Left forelimb (tissue), 1 donor: Measurements from ENCODE around the gene UGT1A3.
"Not testable (repeated sequence)": the region's sequence is repeated elsewhere in the genome, so short reads cannot be mapped to it uniquely, and the experiment has no call there.

Source experiments
- DNase-seq: peaks from one replicate; pipeline ENCODE4 v3.0.0-alpha.2; 2018; ENCODE audit warnings: low spot score

UGT1A3 gene

DNA sequence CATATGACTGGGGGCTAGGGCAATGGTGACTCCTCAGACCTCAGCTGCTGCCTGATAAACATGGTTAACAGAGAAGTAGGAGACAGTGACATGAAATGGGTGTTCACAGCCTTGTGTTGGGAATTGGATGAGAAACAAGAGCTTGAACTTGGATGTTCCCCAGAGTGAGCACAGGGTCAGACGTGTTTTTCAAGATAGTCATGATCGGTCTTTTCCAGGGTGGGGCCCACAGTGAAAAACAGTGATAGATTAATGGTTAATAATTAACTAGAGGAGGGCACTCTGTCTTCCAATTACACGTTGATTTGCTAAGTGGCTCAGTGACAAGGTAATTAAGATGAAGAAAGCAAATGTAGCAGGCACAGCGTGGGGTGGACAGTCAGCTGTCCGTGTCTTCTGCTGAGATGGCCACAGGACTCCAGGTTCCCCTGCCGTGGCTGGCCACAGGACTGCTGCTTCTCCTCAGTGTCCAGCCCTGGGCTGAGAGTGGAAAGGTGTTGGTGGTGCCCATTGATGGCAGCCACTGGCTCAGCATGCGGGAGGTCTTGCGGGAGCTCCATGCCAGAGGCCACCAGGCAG, at the start of gene UGT1A3:
Gene UGT1A3, plus strand, starts transcription at position 320 of the 579 bp plus-strand sequence. Its CDS starts 85 bp downstream, at position 405.
- DNase-seq: no peak

DNA sequence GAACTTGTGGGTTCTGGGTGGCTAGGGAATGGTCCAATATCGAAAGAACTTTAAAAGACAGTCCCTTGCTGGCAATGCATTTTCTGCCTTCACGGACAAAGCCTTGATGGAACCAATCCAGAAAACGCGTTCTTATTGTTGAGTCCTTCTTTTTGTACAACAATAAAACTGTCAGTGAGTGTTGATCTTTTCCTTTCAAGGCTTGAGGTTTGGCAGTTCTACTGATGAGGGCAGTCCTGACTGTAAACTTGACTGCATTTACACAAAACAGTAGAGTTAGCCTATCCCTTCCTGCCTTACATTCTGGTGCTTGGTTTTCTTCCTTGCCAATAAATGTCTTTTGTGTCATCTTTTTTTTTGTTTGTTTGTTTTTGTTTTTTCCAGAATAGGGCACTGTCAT, 49.6 kb upstream of the UGT1A3 start:
- DNase-seq: no peak

DNA sequence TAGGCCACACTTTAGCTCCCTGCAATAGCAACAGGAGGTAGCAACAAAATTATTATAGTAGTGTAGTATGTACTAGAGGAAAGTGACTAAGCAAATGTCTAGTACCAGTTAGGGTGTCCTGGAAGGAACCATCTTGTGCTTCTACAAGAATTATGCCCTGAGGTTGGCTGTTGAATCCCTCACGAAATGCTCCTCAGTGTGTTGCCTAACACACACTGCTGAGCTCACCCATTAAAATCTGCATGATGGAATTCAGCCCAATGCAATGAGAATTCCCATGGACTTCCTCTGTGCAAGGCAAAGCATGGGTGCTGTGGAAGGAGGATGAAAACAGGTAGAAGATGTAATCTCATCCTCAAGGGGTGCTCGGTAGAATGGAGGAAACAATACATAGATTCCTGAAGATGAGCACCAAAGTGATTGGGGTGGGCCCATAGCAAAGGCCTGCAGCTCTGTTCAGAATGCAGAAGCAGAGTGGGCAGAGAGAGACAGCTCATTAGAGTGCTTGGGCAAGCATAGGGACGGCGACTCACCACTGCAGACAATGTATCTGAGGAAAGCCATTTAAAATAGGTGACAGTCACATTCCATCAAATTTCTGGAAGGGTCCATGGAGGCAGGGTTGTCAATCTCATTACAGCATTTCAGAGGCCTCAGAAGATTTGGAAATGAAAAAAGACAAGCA, 48.3 kb upstream of the UGT1A3 start:
- no peak for DNase-seq

DNA sequence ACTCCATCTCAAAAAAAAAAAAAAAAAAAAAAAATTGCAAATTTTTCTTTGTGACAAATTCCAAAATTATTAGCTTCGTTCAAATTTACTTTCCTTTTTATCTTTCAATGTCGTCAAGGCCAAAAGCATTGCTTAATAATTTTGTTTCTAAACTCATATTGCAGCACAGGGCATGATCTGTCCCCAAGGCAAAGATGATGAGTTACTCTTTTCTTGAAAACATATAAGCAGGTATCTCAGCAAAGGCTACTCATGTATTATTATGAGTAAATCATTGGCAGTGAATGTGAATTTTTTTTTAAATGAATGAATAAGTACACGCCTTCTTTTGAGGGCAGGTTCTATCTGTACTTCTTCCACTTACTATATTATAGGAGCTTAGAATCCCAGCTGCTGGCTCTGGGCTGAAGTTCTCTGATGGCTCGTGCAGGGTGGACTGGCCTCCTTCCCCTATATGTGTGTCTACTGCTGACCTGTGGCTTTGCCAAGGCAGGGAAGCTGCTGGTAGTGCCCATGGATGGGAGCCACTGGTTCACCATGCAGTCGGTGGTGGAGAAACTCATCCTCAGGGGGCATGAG, 47.2 kb upstream of the UGT1A3 start, which contains the start of gene UGT1A7:
Gene UGT1A7, plus strand, starts transcription at position 381 of the 579 bp plus-strand sequence. Its CDS starts 37 bp downstream, at position 418.
- DNase-seq: no peak

DNA sequence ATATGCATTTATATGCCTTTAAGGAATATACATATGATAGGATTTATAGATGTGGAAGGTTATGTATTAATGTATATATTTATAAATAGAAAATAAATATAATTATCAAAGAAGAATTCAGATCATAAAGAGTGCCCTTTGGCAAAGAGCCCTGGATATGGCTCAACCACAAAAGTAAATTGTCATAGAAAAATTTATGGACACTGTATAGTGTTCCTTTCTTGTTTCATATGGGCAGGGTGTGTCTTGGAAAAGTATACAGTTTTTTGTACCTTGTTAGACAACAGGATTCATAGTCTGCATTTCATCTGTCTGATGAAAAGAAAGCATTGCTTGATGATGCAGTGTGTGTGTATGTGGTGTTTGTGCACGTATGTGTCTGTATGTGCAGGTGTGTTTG, 44.2 kb upstream of the UGT1A3 start:
- no peak for DNase-seq

DNA sequence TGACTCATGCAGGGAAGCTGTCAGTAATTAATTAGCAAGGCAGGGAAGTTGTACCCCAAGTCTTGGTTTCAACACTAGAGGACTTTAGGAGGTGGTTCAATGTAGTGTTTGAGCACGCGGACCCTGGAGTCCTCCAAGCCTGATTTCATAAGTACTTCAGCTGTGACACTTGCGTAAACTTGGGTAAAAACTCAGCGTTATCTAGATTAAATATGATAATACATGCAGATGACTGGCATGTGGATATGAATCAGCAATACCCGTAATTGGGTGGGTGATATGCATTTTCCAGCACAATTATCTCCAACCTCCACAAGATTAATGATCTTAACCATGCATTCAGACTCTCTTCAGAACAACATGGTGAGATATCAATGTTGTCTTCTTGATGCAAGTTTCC, 41.9 kb upstream of the UGT1A3 start:
- no peak for DNase-seq

DNA sequence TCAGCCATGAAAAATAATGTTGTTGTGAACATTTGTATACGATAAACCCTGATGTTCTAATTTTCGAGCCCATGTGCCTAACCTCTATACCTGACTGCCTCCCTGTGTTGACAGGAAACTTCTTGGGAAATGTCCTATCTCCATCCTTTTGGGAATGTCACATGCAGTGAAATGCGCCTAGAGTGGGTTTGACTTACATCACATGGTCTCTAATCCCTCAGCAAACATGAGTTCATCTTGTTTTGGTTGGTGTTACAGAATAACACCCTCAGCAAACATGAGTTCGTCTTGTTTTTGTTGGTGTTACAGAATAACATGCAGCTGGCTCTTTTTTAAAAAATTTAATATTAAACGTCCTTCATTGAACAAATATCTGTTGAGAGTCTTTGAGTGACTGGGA, 40.5 kb upstream of the UGT1A3 start:
- DNase-seq: no peak

DNA sequence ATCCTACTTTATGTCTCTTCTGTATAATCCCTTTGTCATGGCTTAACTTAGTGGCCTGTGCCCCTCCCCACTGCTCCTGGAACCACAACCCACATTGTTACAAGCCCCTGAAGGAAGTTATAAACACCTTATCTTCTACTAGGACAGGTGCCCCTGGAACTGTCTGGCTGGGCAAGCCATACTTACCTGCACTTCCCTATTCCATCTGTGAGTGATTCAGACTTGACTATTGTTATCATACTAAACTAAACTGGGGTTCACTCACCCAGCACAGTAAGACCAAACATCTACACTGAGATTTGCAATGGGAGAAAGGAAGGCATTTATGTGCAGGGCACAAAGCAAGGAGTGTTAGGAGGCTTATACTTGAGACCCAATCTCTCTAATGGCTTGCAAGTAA, 39.8 kb upstream of the UGT1A3 start:
- no peak for DNase-seq

DNA sequence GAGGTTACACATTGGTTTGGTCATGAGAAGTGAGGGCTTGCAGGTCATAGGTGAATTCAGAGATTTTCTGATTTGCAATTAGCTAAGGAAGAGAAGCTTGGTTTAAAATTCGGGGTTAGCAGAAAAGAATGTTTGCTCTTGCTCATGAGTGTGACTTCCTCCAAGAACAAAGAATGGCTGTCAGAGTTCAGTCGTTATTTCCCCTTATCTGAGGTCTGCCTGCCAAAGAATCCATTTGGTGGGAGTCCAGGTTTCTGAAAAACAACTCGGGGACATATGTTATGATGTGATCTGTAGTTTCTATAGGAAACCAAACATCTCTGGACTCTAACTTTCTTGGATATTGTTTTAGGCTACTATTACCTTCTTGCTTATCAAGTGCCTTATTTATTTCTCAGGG, 39.3 kb upstream of the UGT1A3 start:
- no peak for DNase-seq

DNA sequence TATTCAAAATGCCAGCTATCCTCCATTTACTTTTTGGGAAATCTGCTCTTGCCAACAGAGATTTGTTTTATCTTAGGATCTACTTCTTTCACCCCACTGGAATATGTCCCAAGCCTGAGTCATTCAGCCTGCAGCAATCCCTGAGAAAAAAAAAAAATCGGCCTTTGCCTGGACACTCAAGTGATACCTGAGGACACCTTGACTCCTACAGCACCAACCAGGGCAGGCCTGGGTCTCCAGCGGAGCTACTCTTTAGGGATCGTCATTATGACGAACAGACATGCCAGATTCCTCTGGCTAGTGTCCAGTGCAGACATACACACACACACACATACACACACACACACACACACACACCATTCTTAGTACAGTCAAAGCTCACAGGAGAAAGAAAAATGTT, 38.4 kb upstream of the UGT1A3 start:
- no peak for DNase-seq

DNA sequence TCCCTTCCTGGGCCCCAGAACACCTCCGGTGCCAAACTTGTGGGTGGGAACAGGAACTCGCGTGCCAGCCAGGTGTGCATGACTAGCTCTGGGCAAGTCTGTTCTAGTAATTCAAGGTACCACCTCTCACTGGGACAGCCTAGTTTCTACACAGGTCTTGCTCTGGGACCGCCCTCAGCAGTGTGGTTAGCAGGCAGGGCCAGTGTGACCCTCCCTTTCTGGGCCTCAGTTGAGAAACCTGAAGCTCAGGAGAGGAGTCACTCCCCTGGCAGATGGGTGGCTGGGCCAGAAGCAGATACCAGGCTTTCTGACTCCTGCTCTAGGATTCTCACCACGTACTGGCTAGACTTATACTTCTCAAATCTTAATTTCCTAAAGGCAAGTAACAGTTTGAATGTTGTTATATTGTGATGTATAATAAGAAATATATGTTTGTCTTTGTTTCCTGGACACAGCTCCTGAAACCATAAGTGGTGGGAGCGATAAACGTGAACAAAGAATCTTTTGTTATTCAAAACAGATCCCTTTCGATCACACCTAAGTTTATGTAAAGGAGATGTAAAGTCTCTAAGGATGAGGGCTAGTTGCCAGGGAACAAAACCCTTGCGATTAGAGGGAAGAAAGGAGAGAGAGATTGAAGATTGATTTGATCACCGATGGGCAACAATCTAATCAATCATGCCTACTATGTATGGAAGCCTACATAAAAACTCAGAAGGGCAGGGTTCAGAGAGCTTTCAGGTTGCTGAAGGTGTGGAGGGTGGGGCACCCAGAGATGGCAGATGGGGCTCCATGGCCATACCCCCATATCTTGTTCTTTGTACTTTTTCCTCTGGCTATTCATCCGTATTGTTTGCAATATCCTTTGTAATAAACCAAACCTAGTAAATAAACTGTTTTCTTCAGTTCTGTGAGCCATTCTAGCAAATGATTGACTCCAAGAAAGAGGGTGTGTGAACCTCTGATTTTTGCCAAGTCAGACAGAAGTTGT, 37.1 kb upstream of the UGT1A3 start:
- DNase-seq: no peak

DNA sequence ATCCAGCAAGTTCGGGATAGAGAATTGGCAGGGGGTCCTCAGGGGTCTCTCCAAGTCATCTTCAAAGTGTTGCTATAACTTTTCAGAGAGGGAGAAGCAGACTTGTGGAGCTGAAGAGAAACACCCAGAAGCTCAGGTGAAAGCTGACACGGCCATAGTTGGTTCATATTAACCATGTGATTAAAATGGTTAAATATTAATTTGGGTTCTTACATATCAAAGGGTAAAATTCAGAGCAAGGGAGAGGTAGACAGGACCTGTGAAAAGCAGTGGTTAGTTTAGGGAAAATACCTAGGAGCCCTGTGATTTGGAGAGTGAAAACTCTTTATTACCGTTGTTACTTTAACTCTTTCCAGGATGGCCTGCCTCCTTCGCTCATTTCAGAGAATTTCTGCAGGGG, 36.2 kb upstream of the UGT1A3 start, which contains the start of gene UGT1A6:
Gene UGT1A6, plus strand, starts transcription at position 243 of the 400 bp plus-strand sequence. Its CDS starts 115 bp downstream, at position 358.
- no peak for DNase-seq

DNA sequence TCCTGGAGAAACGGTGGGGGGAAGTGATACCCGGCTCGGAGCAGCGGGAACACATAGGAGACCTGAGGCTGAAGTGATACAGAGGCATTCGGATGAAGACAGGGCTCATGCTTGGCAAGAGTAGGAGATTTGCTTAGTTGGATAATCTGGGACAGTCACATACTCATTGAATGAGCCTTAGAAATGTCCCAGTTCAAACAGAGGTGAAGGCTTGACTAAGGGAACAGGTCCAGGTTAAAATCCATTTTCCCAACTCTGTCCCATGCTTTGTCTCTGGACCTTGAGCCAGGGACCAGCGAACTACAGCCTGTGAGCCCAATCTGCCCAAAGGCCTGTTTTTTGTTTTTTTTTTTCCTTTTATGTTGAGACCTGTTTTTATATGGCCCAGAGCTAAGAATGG, 34.9 kb upstream of the UGT1A3 start:
- no peak for DNase-seq

DNA sequence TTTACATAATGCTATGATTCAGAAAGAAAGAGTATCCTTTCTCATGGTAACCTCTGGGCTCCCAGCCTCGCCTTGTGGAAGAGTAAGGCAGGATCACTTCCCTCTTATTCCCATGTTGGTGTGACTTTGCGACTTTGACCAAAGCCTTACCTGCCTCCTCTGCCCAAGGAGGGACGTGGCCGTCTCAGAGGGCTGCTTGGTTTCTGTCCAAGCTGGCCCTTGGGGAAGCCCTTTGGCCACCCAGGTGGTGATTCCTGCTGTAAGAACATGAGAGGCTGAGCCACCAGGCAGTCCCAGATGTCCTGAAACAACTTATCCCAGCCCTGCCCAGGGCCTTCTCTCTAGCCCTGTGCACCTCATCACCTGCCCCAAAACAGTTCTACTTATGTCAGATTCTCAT, 30.1 kb upstream of the UGT1A3 start:
- DNase-seq: no peak

DNA sequence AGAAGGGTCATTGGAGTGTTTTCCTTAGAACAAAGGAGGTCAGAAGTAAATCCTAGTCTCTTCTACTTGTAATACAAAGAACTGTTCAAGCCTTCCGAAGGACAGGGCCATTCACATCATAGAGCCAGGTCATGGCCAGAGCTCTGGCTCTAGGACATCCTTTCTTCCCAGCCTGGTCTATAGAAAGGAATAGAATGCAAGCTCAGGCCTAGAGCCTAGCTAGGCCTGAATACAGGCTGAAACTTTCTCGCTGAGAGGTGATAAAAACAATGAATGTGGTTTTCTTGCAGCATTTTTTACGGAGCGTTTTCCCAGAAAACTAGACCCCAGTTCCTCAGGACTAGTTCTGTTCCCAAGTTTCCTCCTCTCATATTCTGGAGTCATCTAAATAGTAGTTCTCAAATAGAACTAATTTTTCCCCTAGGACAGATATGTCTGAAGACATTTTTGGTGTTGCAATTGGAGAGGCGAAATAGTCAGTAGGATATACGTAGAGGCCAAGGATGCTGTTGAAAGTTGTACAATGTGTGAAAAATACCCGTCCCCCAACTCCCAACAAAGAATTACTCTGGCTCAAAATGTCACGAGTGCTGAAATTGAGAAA, 29.3 kb upstream of the UGT1A3 start:
- DNase-seq: no peak

DNA sequence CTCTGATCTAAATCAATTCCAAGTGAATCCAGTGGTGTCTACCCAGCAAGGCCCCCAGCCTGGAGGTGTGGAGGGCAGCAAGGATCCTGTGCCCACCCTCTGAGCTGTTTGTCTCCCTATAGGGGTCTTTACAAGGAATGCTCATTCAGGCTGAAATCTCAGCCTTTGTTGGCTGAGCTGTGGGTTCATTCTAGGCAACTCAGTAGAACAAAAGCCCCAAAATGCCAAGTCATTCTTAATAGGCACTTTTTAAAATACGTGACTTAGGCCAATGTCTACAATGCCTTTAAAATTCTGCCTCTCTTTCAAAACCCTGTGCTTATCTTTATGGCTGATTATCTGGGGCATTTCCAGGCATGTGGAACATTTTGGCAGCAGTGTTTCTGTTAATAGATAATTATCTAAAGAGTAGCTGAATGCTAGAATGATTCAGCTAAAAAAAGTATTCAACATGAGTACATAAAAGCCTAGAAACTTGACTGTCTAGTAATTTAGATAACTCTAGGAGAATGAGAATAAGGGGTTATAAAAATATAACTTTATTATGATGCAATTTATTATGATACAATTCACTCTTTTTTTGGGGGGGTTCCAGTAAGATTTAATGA, 28.7 kb upstream of the UGT1A3 start:
- DNase-seq: no peak

DNA sequence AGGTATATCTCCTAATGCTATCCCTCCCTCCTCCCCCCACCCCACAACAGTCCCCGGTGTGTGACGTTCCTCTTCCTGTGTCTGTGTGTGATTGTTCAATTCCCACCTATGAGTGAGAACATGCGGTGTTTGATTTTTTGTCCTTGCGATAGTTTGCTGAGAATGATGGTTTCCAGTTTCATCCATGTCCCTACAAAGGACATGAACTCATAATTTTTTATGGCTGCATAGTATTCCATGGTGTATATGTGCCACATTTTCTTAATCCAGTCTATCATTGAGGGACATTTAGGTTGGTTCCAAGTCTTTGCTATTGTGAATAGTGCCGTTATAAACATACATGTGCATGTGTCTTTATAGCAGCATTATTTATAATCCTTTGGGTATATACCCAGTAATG, 28.0 kb upstream of the UGT1A3 start:
- DNase-seq: not testable (repeated sequence)

DNA sequence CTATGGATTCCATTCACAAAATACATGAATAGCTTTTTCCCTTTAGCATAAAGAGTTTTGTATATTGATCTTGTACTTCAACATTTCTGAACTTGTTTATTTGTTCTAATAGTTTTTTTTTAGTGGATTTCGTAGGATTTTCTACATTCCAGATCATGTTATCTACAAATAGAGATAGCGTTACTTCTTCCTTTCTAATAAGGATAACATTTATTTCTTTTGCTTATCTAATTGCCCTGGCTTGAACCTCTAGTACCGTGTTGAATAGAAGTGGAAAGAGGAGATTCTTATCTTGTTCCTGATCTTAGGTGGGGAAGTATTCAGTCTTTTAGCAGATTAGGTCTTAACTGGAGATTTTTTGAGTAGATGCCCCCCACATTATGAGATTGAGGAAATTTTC, 26.6 kb upstream of the UGT1A3 start:
- no peak for DNase-seq

DNA sequence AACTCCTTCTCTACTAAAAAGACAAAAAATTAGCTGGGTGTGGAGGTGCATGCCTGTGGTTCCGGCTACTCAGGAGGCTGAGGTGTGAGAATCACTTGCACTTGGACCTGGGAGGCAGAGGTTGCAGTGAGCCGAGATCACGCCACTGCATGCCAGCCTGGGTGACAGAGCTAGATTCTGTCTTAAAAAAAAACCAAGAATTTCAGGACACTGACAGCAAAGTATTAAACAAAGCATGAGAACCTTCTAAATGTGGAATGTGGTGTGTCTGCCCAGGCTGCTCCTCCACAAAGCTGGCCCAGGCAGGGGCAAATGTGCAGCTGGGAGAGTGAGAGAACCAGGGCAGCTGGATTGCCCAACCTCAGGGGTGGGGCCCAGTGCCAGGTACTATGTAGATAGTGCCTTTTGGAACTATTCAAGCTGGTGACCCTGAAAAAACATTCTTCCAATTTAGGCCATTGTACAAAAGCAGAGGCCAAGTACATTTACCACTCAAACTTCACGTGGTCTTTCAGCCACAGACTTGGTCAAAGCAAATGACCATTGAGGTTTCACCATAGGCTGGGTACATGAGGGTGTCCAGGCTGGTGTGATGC, 22.8 kb upstream of the UGT1A3 start:
- no peak for DNase-seq

DNA sequence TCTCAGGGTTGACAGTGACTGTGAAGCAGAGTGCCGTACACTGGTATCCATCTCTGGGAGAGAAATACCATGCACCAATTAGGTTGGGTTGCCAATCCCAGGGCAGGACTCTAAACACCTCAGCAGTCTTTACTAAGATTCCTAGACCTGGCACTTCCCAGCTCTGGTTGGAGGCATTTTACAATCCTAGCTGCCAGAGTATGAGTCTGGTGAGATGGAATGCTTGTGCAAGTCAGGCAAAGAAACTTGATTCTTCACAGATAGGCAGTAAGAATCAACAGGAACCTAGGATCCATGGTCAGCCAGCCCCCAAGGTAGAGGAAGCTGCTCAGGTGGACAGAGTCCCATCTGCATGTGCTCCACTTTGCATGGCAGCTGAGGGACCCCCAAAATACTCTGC, 22.1 kb upstream of the UGT1A3 start:
- no peak for DNase-seq
